GM19468 (cell line): ENCODE measurements around the gene MGAT4D.
"Not testable (repeated sequence)": the region's sequence is repeated elsewhere in the genome, so short reads cannot be mapped to it uniquely, and the experiment has no call there.

Experiments
- ATAC-seq: cut with Tn5 transposase; IDR thresholded peaks from one replicate; pipeline ENCODE4 v1.9.1; 2021; ENCODE audit warnings: mild to moderate bottlenecking, moderate library complexity, moderate number of reproducible peaks; ENCODE audit not compliant: unreplicated experiment; ENCODE audit errors: extremely low read depth

The MGAT4D gene

DNA sequence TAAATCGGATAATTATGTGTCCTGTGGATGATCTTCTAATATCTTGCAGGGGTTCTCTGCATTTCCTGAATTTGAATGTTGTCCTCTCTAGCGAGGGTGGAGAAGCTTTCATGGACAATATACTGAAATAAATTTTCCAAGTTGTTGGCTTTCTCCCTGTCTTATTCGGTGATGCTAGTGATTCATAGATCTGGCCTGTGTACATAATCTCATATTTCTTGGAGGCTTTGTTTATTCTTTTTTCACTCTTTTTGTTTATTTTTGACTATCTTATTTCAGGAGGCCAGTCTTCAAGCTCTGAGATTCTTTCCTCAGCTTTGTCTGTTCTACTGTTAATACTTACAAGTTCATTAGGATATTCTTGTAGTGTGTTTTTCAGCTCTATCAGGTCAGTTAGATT, 49.9 kb downstream of the MGAT4D start:
- no peak for ATAC-seq

DNA sequence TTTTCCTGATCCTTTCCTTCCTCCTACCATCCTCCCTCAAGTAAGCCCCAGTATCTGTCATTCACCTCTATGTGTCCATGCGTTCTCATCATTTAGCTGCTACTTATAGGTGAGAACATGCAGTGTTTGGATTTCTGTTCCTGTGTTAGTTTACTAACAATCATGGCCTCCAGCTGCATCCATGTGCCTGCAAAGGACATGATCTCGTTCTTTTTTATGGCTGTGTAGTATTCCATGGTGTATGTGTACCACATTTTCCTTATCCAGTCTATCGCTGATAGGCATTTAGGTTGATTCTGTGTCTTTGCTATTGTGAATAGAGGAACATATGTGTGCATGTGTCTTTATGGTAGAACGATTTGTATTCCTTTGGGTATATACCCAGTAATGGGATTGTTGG, 53.7 kb downstream of the MGAT4D start:
- ATAC-seq, result not testable (repeated sequence)

DNA sequence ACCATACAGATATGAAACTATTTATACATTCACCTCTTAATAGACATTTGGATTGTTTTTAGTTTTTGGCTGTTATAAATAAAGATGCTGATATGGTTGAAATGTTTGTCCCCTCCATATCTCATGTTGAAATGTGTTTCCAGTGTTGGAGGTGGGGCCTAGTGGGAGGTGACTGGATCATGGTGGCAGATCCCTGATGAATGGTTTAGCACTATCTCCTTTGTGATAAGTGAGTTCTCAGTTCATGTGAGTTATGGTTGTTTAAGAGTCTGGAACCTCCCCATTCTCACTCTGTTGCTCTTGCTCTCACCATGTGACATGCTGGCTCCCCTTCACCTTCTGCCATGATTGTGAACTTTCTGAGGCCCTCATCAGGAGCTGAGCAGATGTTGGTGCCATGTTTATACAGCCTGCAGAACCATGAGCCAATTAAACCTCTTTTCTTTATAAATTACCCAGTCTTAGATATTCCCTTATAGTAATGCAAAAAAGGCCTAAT, 58.4 kb downstream of the MGAT4D start:
- no peak for ATAC-seq

DNA sequence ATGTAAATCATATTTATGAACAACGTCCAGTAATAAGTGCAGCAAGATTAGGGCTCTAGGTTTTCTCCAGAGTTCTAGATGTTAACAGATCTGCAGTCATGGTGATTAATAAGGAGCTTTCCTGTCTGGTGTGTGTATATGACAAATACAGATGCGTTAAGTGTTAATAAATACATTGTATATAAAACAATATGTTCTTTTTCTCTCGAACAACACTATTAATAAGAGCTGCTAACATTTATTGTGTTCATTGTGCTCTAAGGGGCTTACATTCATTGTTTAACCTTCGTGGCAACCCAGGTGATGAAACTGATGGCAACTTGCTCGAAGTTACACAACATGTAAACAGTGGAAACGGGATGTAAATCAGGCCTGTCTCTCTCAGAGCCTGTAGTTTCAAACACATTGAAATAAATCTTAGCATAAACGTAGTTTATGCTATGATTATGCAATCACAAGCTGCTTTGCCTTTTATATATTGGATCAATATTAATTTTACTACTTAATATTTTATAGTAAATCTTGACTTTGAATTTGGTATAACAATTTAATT, 70.1 kb downstream of the MGAT4D start:
- ATAC-seq, result no peak

DNA sequence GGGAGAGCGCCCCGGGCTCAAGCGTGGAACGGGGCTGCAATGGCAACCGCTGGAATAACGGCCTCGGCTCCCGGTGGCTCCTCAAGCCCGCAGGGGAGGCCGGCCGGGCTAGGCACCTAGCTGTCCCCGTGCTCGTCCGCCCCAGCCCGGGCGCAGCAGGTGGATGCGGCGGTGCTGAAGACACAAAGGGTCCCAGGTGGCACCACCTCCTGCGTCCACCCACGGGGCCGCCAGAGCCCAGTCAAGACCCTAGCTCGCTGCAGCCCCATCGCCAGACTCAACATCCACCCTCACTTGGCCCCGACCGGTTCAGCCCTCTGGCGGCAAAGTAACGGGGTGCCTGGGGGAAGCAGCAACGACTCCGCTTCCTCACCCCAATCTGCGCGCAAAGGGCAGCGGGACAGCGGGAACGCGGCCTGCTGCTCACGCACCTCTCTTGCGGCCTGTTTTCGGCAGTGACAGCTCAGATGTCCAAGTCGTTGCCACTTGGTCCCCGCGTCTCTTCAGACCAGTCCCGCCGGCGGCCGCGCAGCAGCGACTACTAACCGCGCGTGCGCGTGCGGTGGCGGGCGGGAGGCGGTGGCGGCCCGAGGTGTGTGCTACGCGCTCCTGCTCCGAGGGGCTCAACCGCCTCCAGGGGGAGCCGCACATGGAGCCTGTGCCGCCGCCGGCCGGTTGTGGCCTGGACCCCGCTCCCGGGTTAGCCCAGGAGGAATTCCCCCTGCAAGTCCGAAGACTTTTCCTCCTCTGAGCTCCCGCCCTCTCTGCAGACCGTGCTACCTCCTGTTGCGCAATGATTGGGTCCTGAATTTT, 70.8 kb downstream of the MGAT4D start, which contains the start of gene CLGN:
CLGN (minus strand) TSS at position 543 of the 813 bp plus-strand sequence. CDS start 14,570 bp downstream, outside the sequence.
- peak; percentile 63 for ATAC-seq

DNA sequence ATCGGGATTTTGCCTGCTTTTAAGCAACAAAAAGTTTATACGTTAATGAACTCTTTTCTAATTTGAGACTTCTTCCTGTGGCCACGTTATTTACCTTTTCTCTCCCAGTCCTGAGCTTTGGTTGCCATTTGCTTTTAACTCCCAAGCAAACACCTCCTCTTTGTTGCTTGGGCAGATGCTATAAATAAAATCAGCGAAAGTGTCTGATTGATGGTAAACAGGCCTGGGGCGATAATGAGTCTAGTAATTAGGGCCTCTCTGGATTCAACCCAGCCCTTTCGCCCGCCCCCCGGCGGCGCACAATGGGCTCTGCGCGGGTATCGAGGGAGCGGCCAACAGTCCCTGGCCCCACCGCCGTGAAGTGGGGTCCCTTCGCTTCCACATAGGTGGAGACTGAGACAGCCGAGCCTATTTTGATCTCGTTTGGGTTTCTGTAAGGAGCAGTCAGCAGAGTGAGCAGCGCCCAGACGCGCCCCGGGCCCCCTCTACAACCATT, 71.4 kb downstream of the MGAT4D start:
- ATAC-seq, result no peak

DNA sequence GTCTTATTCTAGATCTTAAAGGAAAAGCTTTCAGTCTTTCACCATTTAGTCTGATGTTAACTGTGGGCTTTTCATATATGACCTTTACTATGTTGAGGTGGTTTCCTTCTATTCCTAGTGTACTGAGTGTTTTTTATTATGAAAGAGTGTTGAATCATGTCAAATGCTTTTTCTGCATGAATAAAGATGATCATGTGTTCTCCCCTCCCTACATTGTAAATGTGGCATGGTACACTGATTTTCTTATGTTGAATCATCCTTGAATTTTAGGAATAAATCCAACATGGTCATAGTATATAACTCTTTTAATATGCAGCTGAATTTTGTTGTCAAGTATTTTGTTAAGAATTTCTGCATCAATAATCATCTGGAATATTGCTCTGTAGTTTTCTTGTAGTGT, 75.0 kb downstream of the MGAT4D start:
- no peak for ATAC-seq

DNA sequence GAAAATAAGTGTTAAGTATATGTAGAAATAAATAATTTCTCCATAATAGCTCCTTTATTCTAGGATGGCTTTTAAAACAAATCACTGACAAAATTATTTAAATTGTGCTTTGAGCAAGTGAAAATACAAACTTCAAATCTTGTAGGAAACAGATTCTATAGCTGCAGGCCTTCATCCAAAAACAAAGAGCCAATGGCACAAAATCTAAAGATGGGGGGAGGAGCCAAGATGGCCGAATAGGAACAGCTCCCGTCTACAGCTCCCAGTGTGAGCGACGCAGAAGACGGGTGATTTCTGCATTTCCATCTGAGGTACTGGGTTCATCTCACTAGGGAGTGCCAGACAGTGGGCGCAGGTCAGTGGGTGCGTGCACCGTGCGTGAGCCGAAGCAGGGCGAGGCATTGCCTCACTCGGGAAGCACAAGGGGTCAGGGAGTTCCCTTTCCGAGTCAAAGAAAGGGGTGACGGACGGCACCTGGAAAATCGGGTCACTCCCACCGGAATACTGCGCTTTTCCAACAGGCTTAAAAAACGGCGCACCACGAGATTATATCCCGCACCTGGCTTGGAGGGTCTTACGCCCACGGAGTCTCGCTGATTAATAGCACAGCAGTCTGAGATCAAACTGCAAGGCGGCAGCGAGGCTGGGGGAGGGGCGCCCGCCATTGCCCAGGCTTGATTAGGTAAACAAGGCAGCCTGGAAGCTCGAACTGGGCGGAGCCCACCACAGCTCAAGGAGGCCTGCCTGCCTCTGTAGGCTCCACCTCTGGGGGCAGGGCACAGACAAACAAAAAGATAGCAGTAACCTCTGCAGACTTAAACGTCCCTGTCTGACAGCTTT, 84.7 kb downstream of the MGAT4D start:
- not testable (repeated sequence) for ATAC-seq

DNA sequence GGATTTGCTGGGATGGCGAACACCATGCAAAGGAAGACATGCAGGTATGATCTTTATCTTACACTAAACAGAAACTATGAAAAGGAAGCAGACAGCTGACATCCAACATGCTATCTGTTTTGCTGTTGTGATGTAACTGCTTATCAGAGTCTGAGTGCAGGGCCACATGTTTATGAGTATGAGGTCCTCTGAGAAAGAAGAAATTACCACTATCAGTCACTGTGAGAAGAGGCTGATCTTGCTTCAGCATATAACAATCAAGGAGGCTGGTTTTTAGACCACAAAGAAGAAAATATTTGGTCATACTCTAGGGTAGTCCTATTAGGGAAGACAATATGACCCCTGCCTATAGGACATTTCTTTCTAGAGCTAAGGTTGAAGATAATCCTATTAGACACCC, 89.1 kb downstream of the MGAT4D start:
- ATAC-seq, result no peak

DNA sequence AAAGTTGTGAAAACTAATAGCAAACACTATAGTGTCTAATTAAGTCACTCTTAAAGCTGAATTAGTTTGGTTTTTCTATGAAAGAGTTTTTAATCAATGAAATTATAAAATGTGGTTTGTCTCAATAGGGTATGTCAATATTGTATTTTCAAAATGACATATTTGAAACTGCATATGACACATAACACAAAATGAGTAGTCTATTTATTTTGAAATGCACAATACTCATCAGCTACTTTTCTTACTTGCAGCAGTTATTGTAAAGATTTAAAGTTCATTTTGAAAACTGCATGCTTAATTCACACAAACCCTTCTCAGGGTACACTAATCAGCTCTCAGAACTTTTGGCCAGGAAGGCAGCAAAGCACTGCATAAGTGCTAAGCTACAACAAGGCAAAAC, 91.8 kb downstream of the MGAT4D start:
- ATAC-seq, result no peak

DNA sequence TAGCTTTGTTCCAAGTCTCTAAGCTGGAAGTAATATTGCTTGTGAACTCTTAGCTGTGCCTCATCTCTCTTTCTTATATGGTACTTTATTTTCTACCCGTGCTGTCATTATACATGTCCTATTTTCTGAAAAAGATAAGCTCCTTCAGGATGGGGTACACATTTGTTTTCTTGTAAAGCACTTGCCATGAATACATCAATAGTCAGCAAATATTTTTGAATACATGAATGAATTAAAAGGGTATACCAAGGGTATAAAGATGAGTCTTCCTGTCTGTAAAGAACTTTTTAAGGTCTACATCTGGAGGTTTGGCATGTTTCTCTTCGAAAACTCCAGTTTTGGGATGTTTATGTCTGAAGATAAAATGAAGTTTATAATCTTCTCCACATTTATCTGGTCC, 98.0 kb downstream of the MGAT4D start:
- ATAC-seq, result no peak

DNA sequence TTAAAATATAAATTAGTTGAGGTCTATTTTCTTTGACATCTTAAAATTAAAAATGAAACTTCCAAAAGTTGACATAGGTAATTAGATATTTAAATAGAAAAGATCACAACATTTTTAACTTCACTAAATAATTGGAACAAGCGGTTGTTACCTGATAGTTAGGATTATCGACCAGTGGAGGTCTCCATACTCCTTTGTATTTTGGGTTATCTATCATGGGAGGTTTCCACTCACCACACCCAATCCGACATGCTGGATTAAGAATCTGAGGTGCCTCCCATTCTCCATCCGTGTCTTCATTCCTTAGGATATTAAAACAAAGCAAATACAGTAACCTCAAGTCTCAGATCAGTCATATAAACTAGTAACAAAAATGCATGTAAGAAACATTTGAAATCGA, 102.4 kb downstream of the MGAT4D start:
- no peak for ATAC-seq
